Skeletal muscle satellite cell (primary cell): ENCODE data around the gene LRRC37B. TPM values are rescaled to one million over a fixed set of nuclear protein-coding genes. Genes with fewer than 3 reads are reported as not detected.
"Not testable (repeated sequence)": the region's sequence is repeated elsewhere in the genome, so short reads cannot be mapped to it uniquely, and the experiment has no call there.

Experiments
- H3K27me3 ChIP-seq: 2 replicates; pipeline ENCODE4 v1.7.0; 2013; ENCODE audit warnings: low read length; ENCODE audit not compliant: control insufficient read depth, insufficient read depth
- H3K36me3 ChIP-seq: 2 replicates; pipeline ENCODE4 v1.7.0; 2013; ENCODE audit warnings: mild to moderate bottlenecking, control low read depth, low read length; ENCODE audit not compliant: insufficient read depth
- H3K4me1 ChIP-seq: 2 replicates; pipeline ENCODE4 v1.7.0; 2013; ENCODE audit warnings: low read length; ENCODE audit not compliant: control insufficient read depth, insufficient read depth
- H3K4me2 ChIP-seq: 2 replicates; pipeline ENCODE4 v1.7.0; 2013; ENCODE audit warnings: mild to moderate bottlenecking, low read length
- H3K4me3 ChIP-seq: 2 replicates; pipeline ENCODE4 v1.7.0; 2013; ENCODE audit warnings: low read length
- H3K9ac ChIP-seq: 2 replicates; pipeline ENCODE4 v1.7.0; 2013; ENCODE audit warnings: mild to moderate bottlenecking, low read depth, low read length, moderate library complexity
- H3K9me3 ChIP-seq: replicated peaks from 2 replicates; pipeline ENCODE4 v1.7.0; 2013; ENCODE audit warnings: mild to moderate bottlenecking, control low read depth, low read length
- total RNA-seq: library from RNA; depleted of rRNA; stranded (reverse); fragments of >200 nt; gene quantifications from 2 replicates; pipeline ENCODE4 v1.2.3, GENCODE V29; 2012; rRNA removed

LRRC37B gene
- 6.1 and 6.8 TPM in 2 replicates for total RNA-seq

GRCh38 chr17:32006957-32007462, at the start of gene LRRC37B:
LRRC37B (plus strand) TSS chr17:32007383; CDS start chr17:32021393, 14,010 bp downstream.
- peaks cover 4% of the 10 kb centered on the region for H3K36me3 ChIP-seq
- peak within 1 kb of the TSS; percentile 88 for H3K9ac ChIP-seq
- no peaks in the 10 kb centered on the region for H3K9me3 ChIP-seq
- peak within 1 kb of the TSS; percentile 97 for H3K4me2 ChIP-seq
- no peaks in the 10 kb centered on the region for H3K27me3 ChIP-seq
- peaks cover 14% of the 10 kb centered on the region for H3K4me1 ChIP-seq
- H3K4me3 ChIP-seq, result peak within 1 kb of the TSS; percentile 99

GRCh38 chr17:31964131-31964530, 43.1 kb upstream of the LRRC37B start:
- H3K27me3 ChIP-seq, H3K9me3 ChIP-seq, H3K36me3 ChIP-seq, H3K4me3 ChIP-seq, H3K4me1 ChIP-seq, H3K4me2 ChIP-seq, H3K9ac ChIP-seq: not testable (repeated sequence)

DNA sequence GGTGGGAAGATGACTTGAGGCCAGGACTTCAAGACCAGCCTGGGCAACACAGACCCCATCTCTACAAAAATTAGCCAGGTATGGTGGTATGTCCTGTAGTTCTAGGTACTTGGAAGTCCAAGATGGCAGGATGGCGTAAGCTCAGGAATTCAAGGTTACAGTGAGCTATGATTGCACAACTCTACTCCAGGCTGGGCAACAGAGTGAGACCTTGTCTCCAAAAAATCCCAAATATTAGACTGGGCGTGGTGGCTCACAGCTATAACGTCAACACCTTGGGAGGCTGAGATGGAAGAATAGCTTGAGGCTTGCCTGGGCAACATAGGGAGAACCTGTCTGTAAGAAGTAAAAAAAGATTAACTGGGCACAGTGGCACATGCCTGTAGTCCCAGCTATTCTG, 39.5 kb upstream of the LRRC37B start:
- Histone ChIP-seq H3K4me3 (no peak overlapping the region), H3K9me3 (no peaks in the 10 kb centered on the region), H3K4me2 (no peak overlapping the region), H3K36me3 (peaks cover 5% of the 10 kb centered on the region), H3K27me3 (no peaks in the 10 kb centered on the region), H3K9ac (no peak overlapping the region), H3K4me1 (no peaks in the 10 kb centered on the region)

DNA sequence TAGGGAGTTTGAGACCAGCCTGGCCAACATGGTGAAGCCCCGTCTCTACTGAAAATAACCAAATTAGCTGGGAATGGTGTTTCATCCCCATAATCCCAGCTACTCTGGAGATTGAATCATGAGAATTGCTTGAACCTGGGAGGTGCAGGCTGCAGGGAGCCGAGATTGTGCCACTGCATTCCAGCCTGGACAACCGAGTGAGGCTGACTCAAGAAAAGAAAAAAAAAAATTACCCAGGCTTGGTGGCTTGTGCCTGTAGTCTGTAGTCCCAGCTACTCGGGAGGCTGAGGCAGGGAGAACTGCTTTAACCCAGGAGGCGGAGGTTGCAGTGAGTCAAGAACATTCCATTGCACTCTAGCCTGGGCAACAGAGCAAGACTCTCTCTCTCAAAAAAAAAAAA, 36.8 kb upstream of the LRRC37B start:
- not testable (repeated sequence) for H3K9ac ChIP-seq, H3K9me3 ChIP-seq, H3K36me3 ChIP-seq, H3K4me3 ChIP-seq, H3K4me2 ChIP-seq, H3K27me3 ChIP-seq
- H3K4me1 ChIP-seq, result peaks cover 15% of the 10 kb centered on the region

DNA sequence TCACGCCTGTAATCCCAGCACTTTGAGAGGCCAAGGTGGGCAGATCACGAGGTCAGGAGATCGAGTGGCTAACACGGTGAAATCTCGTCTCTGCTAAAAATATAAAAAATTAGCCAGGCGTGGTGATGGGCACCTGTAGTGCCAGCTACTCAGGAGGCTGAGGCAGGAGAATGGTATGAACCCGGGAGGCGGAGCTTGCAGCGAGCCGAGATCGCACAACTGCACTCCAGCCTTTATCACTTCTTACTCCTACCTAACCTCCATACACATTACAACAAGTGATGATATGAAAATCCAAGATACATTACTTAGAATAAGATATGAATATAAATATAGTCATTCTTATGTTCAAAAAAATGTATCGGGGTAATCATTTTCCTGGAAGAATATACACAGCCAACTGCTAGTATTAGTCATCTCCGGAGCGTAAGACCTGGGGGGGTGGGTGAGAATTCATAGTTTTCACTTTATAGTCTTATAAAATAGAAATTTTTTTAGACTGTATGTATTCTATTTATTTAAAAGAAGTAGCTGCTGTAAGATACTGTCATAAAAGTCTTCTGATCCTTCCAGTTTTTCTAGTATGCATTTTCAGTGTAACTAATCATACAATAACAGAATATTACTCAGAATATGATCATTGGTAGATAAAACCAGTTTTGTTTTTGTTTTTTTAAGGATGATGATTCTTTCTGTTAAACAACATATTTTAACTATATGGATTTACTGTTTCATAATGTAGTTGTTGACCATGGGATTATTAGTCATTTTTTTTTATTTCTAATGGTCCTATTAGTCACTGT, 32.7 kb upstream of the LRRC37B start:
- not testable (repeated sequence) for H3K9me3 ChIP-seq, H3K36me3 ChIP-seq, H3K4me3 ChIP-seq, H3K9ac ChIP-seq, H3K27me3 ChIP-seq
- Histone ChIP-seq H3K4me2 (peak overlapping the region; percentile 44), H3K4me1 (peaks cover 15% of the 10 kb centered on the region)

DNA sequence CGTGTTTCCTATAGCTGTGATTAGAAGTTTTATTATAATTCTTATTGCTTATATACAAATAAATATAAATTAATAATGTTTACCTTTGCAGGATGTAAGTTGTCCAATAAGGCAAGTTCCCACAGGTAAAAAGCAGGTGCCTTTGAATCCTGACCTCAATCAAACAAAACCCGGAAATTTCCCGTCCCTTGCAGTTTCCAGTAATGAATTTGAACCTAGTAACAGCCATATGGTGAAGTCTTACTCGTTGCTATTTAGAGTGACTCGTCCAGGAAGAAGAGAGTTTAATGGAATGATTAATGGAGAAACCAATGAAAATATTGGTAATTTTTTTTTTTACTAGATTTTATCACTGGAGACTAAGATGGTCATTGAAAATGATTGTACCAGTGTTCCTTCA, 31.8 kb upstream of the LRRC37B start:
- not testable (repeated sequence) for H3K9ac ChIP-seq, H3K4me3 ChIP-seq, H3K9me3 ChIP-seq, H3K27me3 ChIP-seq, H3K4me2 ChIP-seq
- H3K36me3 ChIP-seq, result peaks cover 12% of the 10 kb centered on the region
- H3K4me1 ChIP-seq, result peaks cover 15% of the 10 kb centered on the region

DNA sequence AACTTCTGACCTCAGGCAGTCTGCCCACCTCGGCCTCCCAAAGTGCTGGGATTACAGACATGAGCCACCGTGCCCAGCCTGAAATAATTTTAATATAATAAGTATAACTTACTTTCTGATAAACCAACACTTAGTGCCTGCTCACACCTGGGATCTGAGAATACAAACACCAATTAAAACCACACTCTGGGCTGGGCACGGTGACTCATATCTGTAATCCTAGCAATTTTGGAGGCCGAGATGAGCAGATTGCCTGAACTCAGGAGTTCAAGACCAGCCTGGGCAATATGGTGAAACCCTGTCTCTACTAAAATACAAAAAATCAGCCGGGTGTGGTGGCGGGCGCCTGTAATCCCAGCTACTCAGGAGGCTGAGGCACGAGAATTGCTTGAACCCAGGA, 15.4 kb upstream of the LRRC37B start:
- not testable (repeated sequence) for H3K27me3 ChIP-seq, H3K4me2 ChIP-seq, H3K4me1 ChIP-seq, H3K9me3 ChIP-seq, H3K4me3 ChIP-seq, H3K9ac ChIP-seq
- H3K36me3 ChIP-seq, result peaks cover 59% of the 10 kb centered on the region

DNA sequence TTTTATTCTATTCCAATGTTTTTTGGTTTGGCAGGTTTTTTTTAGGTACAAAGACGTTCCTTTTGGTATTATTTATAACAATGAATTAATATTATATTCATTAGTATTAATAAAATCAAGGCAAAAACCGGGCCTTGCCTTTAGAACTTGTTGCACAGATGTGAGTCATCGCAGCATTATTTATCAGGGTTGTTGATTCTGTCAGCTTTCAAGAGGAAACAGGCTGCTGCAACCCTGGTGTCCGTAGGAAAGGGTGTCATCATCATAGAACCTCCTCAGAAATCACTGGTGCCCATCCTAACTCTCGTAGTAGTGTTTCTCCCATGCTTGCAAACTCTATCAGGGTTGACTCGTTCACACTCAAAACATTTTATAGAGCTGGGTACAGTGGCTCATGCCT, 10.2 kb upstream of the LRRC37B start:
- peaks cover 73% of the 10 kb centered on the region for H3K36me3 ChIP-seq
- no peak overlapping the region for H3K4me2 ChIP-seq
- H3K27me3 ChIP-seq, result no peaks in the 10 kb centered on the region
- H3K9me3 ChIP-seq, result no peaks in the 10 kb centered on the region
- H3K4me1 ChIP-seq, result no peaks in the 10 kb centered on the region
- no peak overlapping the region for H3K9ac ChIP-seq
- H3K4me3 ChIP-seq, result no peak overlapping the region

GRCh38 chr17:32007463-32008298, 498 bp downstream of the LRRC37B start:
- H3K9ac ChIP-seq, result peak overlapping the region; percentile 88
- H3K36me3 ChIP-seq, result no peaks in the 10 kb centered on the region
- H3K4me2 ChIP-seq, result peak overlapping the region; percentile 97
- peak overlapping the region; percentile 99 for H3K4me3 ChIP-seq
- no peaks in the 10 kb centered on the region for H3K9me3 ChIP-seq
- peaks cover 14% of the 10 kb centered on the region for H3K4me1 ChIP-seq
- H3K27me3 ChIP-seq, result no peaks in the 10 kb centered on the region

GRCh38 chr17:32009262-32009542, 2.0 kb downstream of the LRRC37B start:
- Histone ChIP-seq H3K4me3 (no peak overlapping the region), H3K4me2 (peak overlapping the region; percentile 97), H3K36me3 (no peaks in the 10 kb centered on the region), H3K9ac (no peak overlapping the region), H3K27me3 (no peaks in the 10 kb centered on the region), H3K9me3 (no peaks in the 10 kb centered on the region), H3K4me1 (peaks cover 14% of the 10 kb centered on the region)

DNA sequence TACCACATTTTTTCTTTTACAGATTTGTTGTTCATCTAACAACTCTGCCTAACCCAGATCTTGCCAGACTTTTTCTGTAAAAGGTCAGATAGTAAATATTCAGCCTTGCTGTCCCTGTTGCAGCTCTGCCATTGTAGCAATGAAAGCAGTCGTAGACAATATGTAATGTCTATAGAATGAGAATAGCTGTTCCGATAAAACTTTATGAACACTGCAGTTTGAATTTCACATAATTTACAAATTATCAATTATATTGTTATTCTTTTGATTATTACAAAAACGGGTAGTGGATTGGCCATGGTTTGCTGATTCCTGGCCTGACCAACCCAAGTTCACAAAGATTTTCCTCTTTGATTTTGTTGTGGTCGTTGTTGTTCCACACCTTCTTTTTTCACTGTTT, 2.9 kb downstream of the LRRC37B start:
- Histone ChIP-seq H3K4me1 (peaks cover 15% of the 10 kb centered on the region), H3K4me3 (no peak overlapping the region)

More for the DNA sequence above, 2.9 kb downstream of the LRRC37B start:
- no peak overlapping the region for H3K4me2 ChIP-seq
- H3K9me3 ChIP-seq, result no peaks in the 10 kb centered on the region
- no peaks in the 10 kb centered on the region for H3K27me3 ChIP-seq
- no peaks in the 10 kb centered on the region for H3K36me3 ChIP-seq
- no peak overlapping the region for H3K9ac ChIP-seq
